ENCODE measurements around the gene GOLM1. TPM values are rescaled to one million over a fixed set of nuclear protein-coding genes. Genes with fewer than 3 reads are reported as not detected.

GOLM1 gene
- total RNA-seq, 1 donor from 2014 or later: 126 TPM

DNA sequence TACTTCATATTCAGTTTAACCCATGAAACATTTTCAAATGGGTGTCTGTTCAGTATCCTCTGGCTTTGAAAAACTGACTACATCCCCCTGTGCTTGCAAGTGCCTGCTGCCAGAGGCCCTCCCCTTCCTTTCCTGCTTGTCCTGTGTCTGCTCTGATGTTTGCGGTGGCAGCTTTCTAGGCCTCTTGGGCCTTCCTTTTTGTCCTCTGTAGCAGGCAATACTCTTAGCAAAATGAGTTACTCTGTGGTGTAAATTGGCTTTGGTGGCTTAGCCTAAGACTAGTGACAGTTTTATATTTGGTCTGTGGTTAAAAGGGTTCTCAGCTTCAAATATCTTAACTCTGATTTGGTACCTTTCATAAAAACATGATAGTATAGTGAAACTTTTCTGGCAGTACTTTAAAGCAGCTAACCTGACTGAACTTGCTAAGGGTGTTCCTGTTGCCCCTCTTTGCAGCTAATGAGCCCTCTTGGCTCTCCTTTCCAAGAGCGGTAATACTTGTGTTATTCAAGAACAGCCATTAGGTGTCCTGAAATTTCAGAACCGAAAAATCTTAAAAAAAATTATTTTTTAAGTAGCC lies 76.6 kb downstream of the GOLM1 start:
- peak overlapping the region; percentile 21 for H3K9ac ChIP-seq (ENCODE audit: low read length)
- peaks cover 32% of the 10 kb centered on the region for H3K36me3 ChIP-seq (ENCODE audit: insufficient read depth, low read length)
- no peaks in the 10 kb centered on the region for H3K9me3 Mint-ChIP-seq (ENCODE audit: unreplicated experiment)
- TF ChIP-seq EZH2 (IDR thresholded peaks at IDR 0.05; ENCODE audit: insufficient read depth, low read length): no peak
- TF ChIP-seq, protein P1, sequence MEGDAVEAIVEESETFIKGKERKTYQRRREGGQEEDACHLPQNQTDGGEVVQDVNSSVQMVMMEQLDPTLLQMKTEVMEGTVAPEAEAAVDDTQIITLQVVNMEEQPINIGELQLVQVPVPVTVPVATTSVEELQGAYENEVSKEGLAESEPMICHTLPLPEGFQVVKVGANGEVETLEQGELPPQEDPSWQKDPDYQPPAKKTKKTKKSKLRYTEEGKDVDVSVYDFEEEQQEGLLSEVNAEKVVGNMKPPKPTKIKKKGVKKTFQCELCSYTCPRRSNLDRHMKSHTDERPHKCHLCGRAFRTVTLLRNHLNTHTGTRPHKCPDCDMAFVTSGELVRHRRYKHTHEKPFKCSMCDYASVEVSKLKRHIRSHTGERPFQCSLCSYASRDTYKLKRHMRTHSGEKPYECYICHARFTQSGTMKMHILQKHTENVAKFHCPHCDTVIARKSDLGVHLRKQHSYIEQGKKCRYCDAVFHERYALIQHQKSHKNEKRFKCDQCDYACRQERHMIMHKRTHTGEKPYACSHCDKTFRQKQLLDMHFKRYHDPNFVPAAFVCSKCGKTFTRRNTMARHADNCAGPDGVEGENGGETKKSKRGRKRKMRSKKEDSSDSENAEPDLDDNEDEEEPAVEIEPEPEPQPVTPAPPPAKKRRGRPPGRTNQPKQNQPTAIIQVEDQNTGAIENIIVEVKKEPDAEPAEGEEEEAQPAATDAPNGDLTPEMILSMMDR (IDR thresholded peaks at IDR 0.05; ENCODE audit: insufficient read depth, low read depth, low read length): no peak
- H3K27me3 ChIP-seq (ENCODE audit: insufficient read depth, low read length): no peaks in the 10 kb centered on the region
- H3K27ac ChIP-seq (ENCODE audit: low read depth, low read length): no peak overlapping the region
- H3K4me2 ChIP-seq (ENCODE audit: low read length): no peak overlapping the region
- H3K27me3 Mint-ChIP-seq (ENCODE audit: low read depth, unreplicated experiment): no peaks in the 10 kb centered on the region
- no peaks in the 10 kb centered on the region for H3K4me1 ChIP-seq (ENCODE audit: insufficient read depth, low read length)
- H3K9me3 ChIP-seq (ENCODE audit: insufficient read depth, low read depth, low read length): no peaks in the 10 kb centered on the region
- H2AFZ ChIP-seq (ENCODE audit: low read depth, low read length): no peak overlapping the region
- no peaks in the 10 kb centered on the region for H3K79me2 ChIP-seq (ENCODE audit: insufficient read depth, low read length)
- DNase-seq (ENCODE audit: low read depth): peak; percentile 4
- no peak overlapping the region for H3K4me3 ChIP-seq (ENCODE audit: insufficient read depth, low read depth, low read length)
- H3K27ac Mint-ChIP-seq (ENCODE audit: unreplicated experiment): no peak overlapping the region
- peaks cover 3% of the 10 kb centered on the region for H3K4me1 Mint-ChIP-seq (ENCODE audit: low read depth, unreplicated experiment)
- FAIRE-seq: no peak
- no peak overlapping the region for H3K4me3 Mint-ChIP-seq (ENCODE audit: unreplicated experiment)
- H3K36me3 Mint-ChIP-seq (ENCODE audit: low read depth, unreplicated experiment): peaks cover 10% of the 10 kb centered on the region
- no peaks in the 10 kb centered on the region for H4K20me1 ChIP-seq (ENCODE audit: insufficient read depth, low read length)

DNA sequence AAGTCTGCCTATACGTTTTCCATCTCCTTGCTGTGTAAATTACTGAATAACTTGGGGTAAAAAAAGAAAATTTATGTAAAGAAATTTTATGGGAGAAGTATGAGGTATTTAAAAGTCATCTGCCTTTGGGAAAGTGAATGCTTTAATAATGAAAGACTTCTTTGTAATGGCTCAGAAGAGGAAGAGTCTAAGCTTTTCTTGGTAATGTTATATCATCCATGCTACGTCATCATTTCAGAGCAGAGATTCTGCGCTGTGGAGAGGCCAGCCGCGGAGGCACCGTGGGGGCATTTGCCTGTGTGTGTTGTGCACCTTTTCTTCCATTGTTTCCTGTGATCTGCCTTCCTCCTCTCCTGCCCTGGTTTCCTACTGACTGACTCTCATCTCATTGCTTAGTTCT lies 78.2 kb downstream of the GOLM1 start:
- no peak overlapping the region for H3K27ac ChIP-seq (ENCODE audit: low read depth, low read length)
- no peak overlapping the region for H2AFZ ChIP-seq (ENCODE audit: low read depth, low read length)
- H3K4me3 ChIP-seq (ENCODE audit: insufficient read depth, low read depth, low read length): no peak overlapping the region
- Mint-ChIP-seq H3K36me3 (ENCODE audit: low read depth, unreplicated experiment) (peaks cover 10% of the 10 kb centered on the region), H3K27ac (ENCODE audit: unreplicated experiment) (no peak overlapping the region), H3K9me3 (ENCODE audit: unreplicated experiment) (no peaks in the 10 kb centered on the region), H3K27me3 (ENCODE audit: low read depth, unreplicated experiment) (no peaks in the 10 kb centered on the region), H3K4me1 (ENCODE audit: low read depth, unreplicated experiment) (peaks cover 3% of the 10 kb centered on the region), H3K4me3 (ENCODE audit: unreplicated experiment) (no peak overlapping the region)
- DNase-seq (ENCODE audit: low read depth) (no peak), FAIRE-seq (no peak)
- no peaks in the 10 kb centered on the region for H4K20me1 ChIP-seq (ENCODE audit: insufficient read depth, low read length)
- H3K36me3 ChIP-seq (ENCODE audit: insufficient read depth, low read length): peaks cover 33% of the 10 kb centered on the region
- no peak overlapping the region for H3K9ac ChIP-seq (ENCODE audit: low read length)
- TF ChIP-seq, protein P1 (IDR thresholded peaks at IDR 0.05; ENCODE audit: insufficient read depth, low read depth, low read length): no peak
- no peak for TF ChIP-seq EZH2 (IDR thresholded peaks at IDR 0.05; ENCODE audit: insufficient read depth, low read length)
- H3K9me3 ChIP-seq (ENCODE audit: insufficient read depth, low read depth, low read length): no peaks in the 10 kb centered on the region
- no peaks in the 10 kb centered on the region for H3K27me3 ChIP-seq (ENCODE audit: insufficient read depth, low read length)
- H3K79me2 ChIP-seq (ENCODE audit: insufficient read depth, low read length): no peaks in the 10 kb centered on the region
- no peaks in the 10 kb centered on the region for H3K4me1 ChIP-seq (ENCODE audit: insufficient read depth, low read length)
- no peak overlapping the region for H3K4me2 ChIP-seq (ENCODE audit: low read length)

DNA sequence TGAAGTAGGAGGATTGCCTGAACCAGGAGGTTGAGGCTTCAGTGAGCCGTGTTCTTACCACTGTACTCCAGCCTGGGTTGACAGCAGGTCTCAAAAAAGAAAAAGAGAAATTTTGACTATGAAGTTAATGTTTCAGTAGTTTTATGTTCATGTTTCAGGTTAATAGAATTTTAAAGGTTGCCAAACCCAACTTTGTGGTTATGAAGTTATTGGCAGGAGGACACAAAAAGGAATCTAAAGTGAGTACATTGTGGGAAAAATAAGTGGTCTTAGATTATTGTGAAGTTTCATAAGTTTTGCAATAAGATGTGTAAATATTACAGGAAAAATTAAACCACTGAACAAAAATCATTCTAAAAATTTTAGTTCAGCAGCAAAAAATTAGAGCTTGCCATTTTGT lies 78.6 kb downstream of the GOLM1 start:
- Mint-ChIP-seq H3K4me1 (ENCODE audit: low read depth, unreplicated experiment) (peaks cover 3% of the 10 kb centered on the region), H3K9me3 (ENCODE audit: unreplicated experiment) (no peaks in the 10 kb centered on the region), H3K27me3 (ENCODE audit: low read depth, unreplicated experiment) (no peaks in the 10 kb centered on the region), H3K4me3 (ENCODE audit: unreplicated experiment) (no peak overlapping the region), H3K27ac (ENCODE audit: unreplicated experiment) (no peak overlapping the region), H3K36me3 (ENCODE audit: low read depth, unreplicated experiment) (peaks cover 10% of the 10 kb centered on the region)
- H3K4me3 ChIP-seq (ENCODE audit: insufficient read depth, low read depth, low read length): no peak overlapping the region
- H3K4me1 ChIP-seq (ENCODE audit: insufficient read depth, low read length): no peaks in the 10 kb centered on the region
- H3K27ac ChIP-seq (ENCODE audit: low read depth, low read length): no peak overlapping the region
- H4K20me1 ChIP-seq (ENCODE audit: insufficient read depth, low read length): no peaks in the 10 kb centered on the region
- H3K9ac ChIP-seq (ENCODE audit: low read length): no peak overlapping the region
- H3K4me2 ChIP-seq (ENCODE audit: low read length): no peak overlapping the region
- TF ChIP-seq EZH2 (IDR thresholded peaks at IDR 0.05; ENCODE audit: insufficient read depth, low read length): no peak
- TF ChIP-seq, protein P1 (IDR thresholded peaks at IDR 0.05; ENCODE audit: insufficient read depth, low read depth, low read length): no peak
- peaks cover 33% of the 10 kb centered on the region for H3K36me3 ChIP-seq (ENCODE audit: insufficient read depth, low read length)
- FAIRE-seq (no peak), DNase-seq (ENCODE audit: low read depth) (peak; percentile 37)
- no peak overlapping the region for H2AFZ ChIP-seq (ENCODE audit: low read depth, low read length)
- no peaks in the 10 kb centered on the region for H3K27me3 ChIP-seq (ENCODE audit: insufficient read depth, low read length)
- H3K79me2 ChIP-seq (ENCODE audit: insufficient read depth, low read length): no peaks in the 10 kb centered on the region
- H3K9me3 ChIP-seq (ENCODE audit: insufficient read depth, low read depth, low read length): no peaks in the 10 kb centered on the region
